HG03064 (cell line): ENCODE data around the gene DOCK2.

Experiments used
- ATAC-seq: cut with Tn5 transposase; IDR thresholded peaks from one replicate; pipeline ENCODE4 v1.9.1; 2021; ENCODE audit warnings: low read depth; ENCODE audit not compliant: unreplicated experiment

DOCK2 gene

GRCh38 chr5:169956756-169957155 is 319.7 kb downstream of the DOCK2 start:
- ATAC-seq = no peak

GRCh38 chr5:169958278-169958677 is 321.2 kb downstream of the DOCK2 start:
- no peak for ATAC-seq

GRCh38 chr5:169960659-169961058 is 323.6 kb downstream of the DOCK2 start:
- ATAC-seq = no peak

- ATAC-seq = no peak
These were observed 327.2 kb downstream of the DOCK2 start for GRCh38 chr5:169964246-169964645.

GRCh38 chr5:169970339-169970738 is 333.3 kb downstream of the DOCK2 start:
- ATAC-seq = no peak

- no peak for ATAC-seq
These were observed 334.1 kb downstream of the DOCK2 start for GRCh38 chr5:169970911-169971765.

- ATAC-seq = no peak
These were observed 334.7 kb downstream of the DOCK2 start for GRCh38 chr5:169971780-169972179.

GRCh38 chr5:169973056-169973455 is 336.0 kb downstream of the DOCK2 start:
- no peak for ATAC-seq

GRCh38 chr5:169974121-169974770 is 337.2 kb downstream of the DOCK2 start:
- ATAC-seq = no peak

- ATAC-seq = no peak
These were observed 341.6 kb downstream of the DOCK2 start for GRCh38 chr5:169978714-169979113.

- no peak for ATAC-seq
These were observed 342.8 kb downstream of the DOCK2 start for GRCh38 chr5:169979871-169980270.

- no peak for ATAC-seq
These were observed 343.5 kb downstream of the DOCK2 start, which contains the start of gene INSYN2B for GRCh38 chr5:169980418-169981053. TSS of gene INSYN2B (minus strand) at chr5:169980495. CDS start at chr5:169883898, 96,597 bp downstream.

- no peak for ATAC-seq
These were observed 351.1 kb downstream of the DOCK2 start for GRCh38 chr5:169988206-169988605.

GRCh38 chr5:169988947-169989346 is 351.9 kb downstream of the DOCK2 start:
- ATAC-seq = no peak

- no peak for ATAC-seq
These were observed 352.3 kb downstream of the DOCK2 start for GRCh38 chr5:169989365-169989764.

GRCh38 chr5:169991115-169991869 is 354.2 kb downstream of the DOCK2 start:
- no peak for ATAC-seq

- ATAC-seq = no peak
These were observed 355.9 kb downstream of the DOCK2 start for GRCh38 chr5:169992789-169993484.

GRCh38 chr5:169993485-169993790 is 356.4 kb downstream of the DOCK2 start:
- no peak for ATAC-seq

GRCh38 chr5:169997798-169998197 is 360.7 kb downstream of the DOCK2 start:
- no peak for ATAC-seq

GRCh38 chr5:169999621-170000020 is 362.5 kb downstream of the DOCK2 start:
- ATAC-seq = no peak
